Bronchial epithelial cell (primary cell): ENCODE data around the gene TIMM23. TPM values are rescaled to one million over a fixed set of nuclear protein-coding genes. Genes with fewer than 3 reads are reported as not detected.
A peak's percentile ranks its signal among the peaks of the same experiment; 100 is the strongest.

Experiments
- DNase-seq: peaks from one replicate; pipeline ENCODE4 v3.0.0-alpha.2; 2010; ENCODE audit warnings: low read depth
- FAIRE-seq: peaks from 2 replicates; lab custom pipeline; 2011; peaks lifted over from hg19 to GRCh38; lab: Jason Lieb, UNC
- H3K27me3 ChIP-seq: 2 replicates; pipeline ENCODE4 v1.5.1; 2011; ENCODE audit warnings: low read length; ENCODE audit not compliant: control insufficient read depth, insufficient read depth
- H3K36me3 ChIP-seq: 2 replicates; pipeline ENCODE4 v1.5.1; 2011; ENCODE audit warnings: low read length; ENCODE audit not compliant: control insufficient read depth, insufficient read depth
- H3K4me3 ChIP-seq: 2 replicates; pipeline ENCODE4 v1.5.1; 2011; ENCODE audit warnings: mild to moderate bottlenecking, low read depth, low read length, control low read depth
- CTCF ChIP-seq: IDR thresholded peaks from 2 replicates; pipeline ENCODE4 v1.5.1; 2011; ENCODE audit warnings: mild to moderate bottlenecking, moderate library complexity, low read length, control low read depth, inconsistent platforms; ENCODE audit not compliant: insufficient read depth, severe bottlenecking
- total RNA-seq: library from RNA; depleted of rRNA; stranded (reverse); fragments of >200 nt; gene quantifications from 2 replicates; pipeline ENCODE4 v1.2.1, GENCODE V29; 2014

Gene TIMM23
- total RNA-seq, 1 donor from 2014 or later, result 114 TPM

DNA sequence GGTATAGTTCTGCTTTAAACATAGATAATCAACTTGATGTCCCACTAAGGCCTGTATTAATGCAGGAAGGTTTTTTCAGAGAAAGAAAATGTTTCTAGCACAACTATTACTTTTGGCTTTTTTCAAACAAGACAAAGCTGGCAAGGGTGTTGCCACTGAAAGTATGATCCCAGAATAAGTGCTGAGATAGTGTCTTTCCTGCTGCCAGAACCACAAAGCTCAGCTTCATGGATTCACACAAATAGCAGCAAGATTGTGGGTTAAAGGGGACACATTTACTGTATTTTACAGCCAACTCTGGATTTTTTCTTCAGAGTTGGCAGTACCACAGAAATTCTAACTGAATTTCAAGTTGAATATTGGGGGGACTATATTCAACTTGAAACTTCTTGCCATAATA, 53.8 kb downstream of the TIMM23 start:
- no peak overlapping the region for H3K4me3 ChIP-seq
- H3K27me3 ChIP-seq, result no peaks in the 10 kb centered on the region
- DNase-seq, result no peak
- H3K36me3 ChIP-seq, result no peaks in the 10 kb centered on the region
- no peak for FAIRE-seq
- no peak for TF ChIP-seq CTCF

DNA sequence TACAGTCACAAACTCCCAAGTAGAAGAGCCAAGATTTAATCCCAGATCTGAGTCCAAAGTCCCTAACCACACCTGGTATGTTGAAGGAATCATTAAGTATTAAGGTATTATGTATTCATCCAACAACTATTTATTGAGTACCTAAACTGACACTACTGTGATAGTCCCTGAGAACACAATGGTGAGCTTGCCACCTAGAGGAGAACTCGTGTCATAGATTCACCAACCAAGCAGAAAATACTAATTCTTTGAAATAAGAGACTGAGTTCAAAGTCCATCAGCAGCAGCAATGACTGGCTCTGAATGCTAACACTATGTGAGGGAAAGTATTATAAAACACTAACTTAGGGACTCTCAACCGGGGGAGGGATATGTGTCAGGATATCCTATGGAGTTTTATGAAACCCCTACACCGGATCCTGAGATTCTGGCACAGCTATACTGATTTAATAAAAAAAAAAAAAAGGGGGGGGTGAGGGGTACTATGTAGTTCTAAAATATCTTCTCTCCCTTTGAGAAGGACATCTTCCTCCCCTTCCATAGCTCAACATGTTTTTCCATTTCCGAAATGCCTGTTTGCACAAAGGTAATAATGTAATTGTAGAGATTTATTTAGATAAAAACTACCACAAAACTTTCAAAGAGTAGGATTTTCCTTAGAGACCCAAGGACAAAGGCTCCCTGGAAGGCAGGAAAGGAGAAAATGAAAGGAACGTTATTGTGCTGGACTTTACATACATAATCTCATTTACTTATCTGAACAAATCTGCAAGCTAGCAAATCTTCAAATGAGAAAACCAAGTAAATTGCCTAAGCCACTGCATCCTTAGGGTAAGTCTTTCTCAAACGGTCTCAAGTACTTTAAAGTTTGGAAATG, 56.5 kb downstream of the TIMM23 start:
- peak; percentile 42 for TF ChIP-seq CTCF
- DNase-seq, result peak; percentile 78
- H3K36me3 ChIP-seq, result no peaks in the 10 kb centered on the region
- FAIRE-seq, result no peak
- H3K4me3 ChIP-seq, result peak overlapping the region; percentile 87
- no peaks in the 10 kb centered on the region for H3K27me3 ChIP-seq

DNA sequence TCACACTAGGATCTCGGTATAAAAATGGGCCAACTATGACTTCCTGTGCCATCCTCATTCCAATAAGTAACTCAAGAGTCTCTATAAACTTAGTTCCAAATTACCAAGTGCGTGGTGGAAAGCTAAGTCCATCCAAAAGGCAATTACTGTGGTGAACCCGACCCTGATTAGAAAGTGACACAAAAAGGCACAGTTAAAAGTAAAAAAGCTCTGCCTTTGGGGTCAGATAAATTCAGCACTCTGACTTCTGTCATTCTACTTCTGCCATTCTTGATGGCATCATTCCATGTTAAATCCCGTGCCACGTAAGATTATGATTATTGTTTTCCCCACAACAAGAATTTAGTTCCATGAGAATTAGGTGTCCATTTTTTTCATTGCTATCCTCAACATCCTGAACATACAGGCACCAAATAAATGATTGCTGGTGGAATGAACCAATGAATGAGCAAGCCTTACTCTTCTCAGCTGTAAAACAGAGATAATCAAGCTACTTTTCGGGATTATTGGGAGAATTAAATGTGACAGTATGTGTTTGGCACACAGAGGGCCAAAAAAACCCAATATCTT, 57.3 kb downstream of the TIMM23 start:
- no peak for DNase-seq
- Histone ChIP-seq H3K4me3 (peak overlapping the region; percentile 87), H3K36me3 (no peaks in the 10 kb centered on the region), H3K27me3 (no peaks in the 10 kb centered on the region)
- no peak for TF ChIP-seq CTCF
- no peak for FAIRE-seq

- H3K4me3 ChIP-seq, result peak within 1 kb of the TSS; percentile 87
- no peaks in the 10 kb centered on the region for H3K27me3 ChIP-seq
- peak; percentile 81 for TF ChIP-seq CTCF
- FAIRE-seq (no peak), DNase-seq (peak; percentile 95)
- no peaks in the 10 kb centered on the region for H3K36me3 ChIP-seq
These were observed 58.0 kb downstream of the TIMM23 start, which contains the start of gene NCOA4 for GRCh38 chr10:46030091-46030937. Gene NCOA4, minus strand, starts transcription at chr10:46030623. Its CDS starts 13,943 bp downstream, at chr10:46016680.

DNA sequence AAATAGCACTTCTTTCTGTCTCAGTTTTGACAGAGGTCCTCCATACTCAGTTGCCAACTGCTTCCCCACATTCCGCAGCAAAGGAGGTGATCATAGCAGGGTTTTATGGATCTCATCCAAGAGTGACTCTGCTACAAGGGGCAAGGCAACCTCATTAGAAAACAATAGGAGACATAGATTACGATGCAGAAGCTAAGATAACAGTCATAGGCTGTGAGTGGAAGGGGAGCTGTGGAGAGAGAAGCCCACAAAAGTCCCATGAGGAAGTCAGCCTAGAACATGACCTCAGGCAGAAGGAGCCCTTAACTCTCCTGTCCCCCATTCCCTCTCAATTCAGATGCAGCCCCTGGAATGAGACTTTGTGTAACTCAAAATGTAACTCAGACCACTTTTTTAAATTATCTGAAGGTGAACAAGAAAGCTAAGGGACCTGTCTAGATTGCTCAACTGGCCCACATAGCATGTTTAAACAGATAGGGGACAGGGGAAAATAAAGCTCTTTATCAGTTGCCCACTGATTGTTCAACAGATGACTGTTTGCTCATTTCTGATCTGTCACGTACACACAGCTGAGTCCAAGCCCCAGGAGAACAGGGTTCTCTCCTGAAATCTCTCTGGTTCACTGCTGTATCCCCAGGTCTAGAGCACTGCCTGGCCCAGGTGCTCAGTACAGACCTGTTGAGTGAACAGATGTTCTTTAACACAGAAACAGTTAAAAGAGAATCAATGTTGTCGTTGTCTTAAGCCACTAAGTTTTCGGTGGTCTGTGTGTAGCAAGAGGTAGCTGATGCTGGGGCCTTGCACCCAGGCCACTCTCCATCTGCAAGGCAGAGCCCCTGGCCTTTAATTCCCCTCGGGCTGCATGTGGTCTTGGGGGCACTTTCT, 59.6 kb downstream of the TIMM23 start:
- TF ChIP-seq CTCF, result no peak
- Histone ChIP-seq H3K36me3 (no peaks in the 10 kb centered on the region), H3K4me3 (no peak overlapping the region), H3K27me3 (no peaks in the 10 kb centered on the region)
- FAIRE-seq (no peak), DNase-seq (peak; percentile 42)
